SK-N-SH treated with all-trans-retinoic acid at 6 μM for 48 hours (cell line): Measurements from ENCODE around the gene CCDC180.

Experiments used
- ARNTL ChIP-seq: fragments of 450-650 bp; formaldehyde crosslinking; IDR thresholded peaks from 2 replicates; pipeline ENCODE4 v1.5.0; 2020; ENCODE audit warnings: low read depth, mild to moderate bottlenecking, moderate library complexity, borderline replicate concordance
- ESRRG ChIP-seq: fragments of 250-450 bp; sonication (Bioruptor Pico); IDR thresholded peaks from 2 replicates; pipeline ENCODE4 v1.6.1; 2021; ENCODE audit warnings: mild to moderate bottlenecking
- ISL1 ChIP-seq: fragments of 250-450 bp; sonication (Bioruptor Pico); IDR thresholded peaks from 2 replicates; pipeline ENCODE4 v2.1.2; 2022; ENCODE audit warnings: mild to moderate bottlenecking, moderate library complexity
- OSR1 ChIP-seq: fragments of 250-450 bp; sonication (Bioruptor Pico); IDR thresholded peaks from 2 replicates; pipeline ENCODE4 v1.8.0; 2022; ENCODE audit warnings: moderate library complexity, mild to moderate bottlenecking, inconsistent platforms
- TSHZ2 ChIP-seq: fragments of 250-450 bp; sonication (Bioruptor Pico); IDR thresholded peaks from 2 replicates; pipeline ENCODE4 v1.5.0; 2020; ENCODE audit warnings: mild to moderate bottlenecking, moderate library complexity
- ZFP30 ChIP-seq: fragments of 450-650 bp; formaldehyde crosslinking; IDR thresholded peaks from 2 replicates; pipeline ENCODE4 v1.5.0; 2022; ENCODE audit warnings: mild to moderate bottlenecking, moderate library complexity
- TF ChIP-seq, protein P1 (sequence below): fragments of 250-450 bp; sonication (Bioruptor Pico); IDR thresholded peaks from 2 replicates; pipeline ENCODE4 v1.8.0; 2020; ENCODE audit warnings: mild to moderate bottlenecking, moderate library complexity, borderline replicate concordance

- TF ChIP-seq, protein P1, sequence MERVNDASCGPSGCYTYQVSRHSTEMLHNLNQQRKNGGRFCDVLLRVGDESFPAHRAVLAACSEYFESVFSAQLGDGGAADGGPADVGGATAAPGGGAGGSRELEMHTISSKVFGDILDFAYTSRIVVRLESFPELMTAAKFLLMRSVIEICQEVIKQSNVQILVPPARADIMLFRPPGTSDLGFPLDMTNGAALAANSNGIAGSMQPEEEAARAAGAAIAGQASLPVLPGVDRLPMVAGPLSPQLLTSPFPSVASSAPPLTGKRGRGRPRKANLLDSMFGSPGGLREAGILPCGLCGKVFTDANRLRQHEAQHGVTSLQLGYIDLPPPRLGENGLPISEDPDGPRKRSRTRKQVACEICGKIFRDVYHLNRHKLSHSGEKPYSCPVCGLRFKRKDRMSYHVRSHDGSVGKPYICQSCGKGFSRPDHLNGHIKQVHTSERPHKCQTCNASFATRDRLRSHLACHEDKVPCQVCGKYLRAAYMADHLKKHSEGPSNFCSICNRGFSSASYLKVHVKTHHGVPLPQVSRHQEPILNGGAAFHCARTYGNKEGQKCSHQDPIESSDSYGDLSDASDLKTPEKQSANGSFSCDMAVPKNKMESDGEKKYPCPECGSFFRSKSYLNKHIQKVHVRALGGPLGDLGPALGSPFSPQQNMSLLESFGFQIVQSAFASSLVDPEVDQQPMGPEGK (CRISPR knock-in tag) = no peak
- TF ChIP-seq OSR1 = no peak
- no peak for TF ChIP-seq ISL1 (CRISPR knock-in tag)
- no peak for TF ChIP-seq ARNTL (CRISPR knock-in tag)
- TF ChIP-seq ZFP30 (CRISPR knock-in tag) = no peak
- no peak for TF ChIP-seq TSHZ2
- TF ChIP-seq ESRRG (CRISPR knock-in tag) = no peak
These were observed 31.1 kb upstream of the CCDC180 start for GRCh38 chr9:97276310-97276852.
